Endothelial cell of umbilical vein (primary cell): Measurements from ENCODE around the gene CDK2. TPM values are rescaled to one million over a fixed set of nuclear protein-coding genes. Genes with fewer than 3 reads are reported as not detected.

ENCODE experiments used
- BruUV-seq: library from RNA; stranded (reverse); fragments of 400-500 nt; replicated peaks from 2 replicates; lab custom pipeline; 2021; lab: Mats Ljungman, UMichigan
- CTCF ChIA-PET: fragments of 300-600, 350-600 bp; sonication (Branson Sonifier 250); formaldehyde crosslinking; loops from one replicate; lab custom pipeline; 2021; ENCODE audit warnings: antibody characterized with exemption, inconsistent platforms; lab: Charles Lee
- POLR2A ChIA-PET: fragments of 300-600, 350-600 bp; sonication (Branson Sonifier 250); formaldehyde crosslinking; loops from one replicate; lab custom pipeline; 2021; ENCODE audit warnings: antibody characterized with exemption, inconsistent platforms; lab: Charles Lee
- DNase-seq: peaks from one replicate; pipeline ENCODE4 v3.0.0-alpha.2; 2011; ENCODE audit warnings: low read depth, low spot score
- FAIRE-seq: peaks from 2 replicates; lab custom pipeline; 2011; peaks lifted over from hg19 to GRCh38; lab: Jason Lieb, UNC
- H2AFZ ChIP-seq: 2 replicates; pipeline ENCODE4 v1.6.0; 2012; ENCODE audit warnings: low read depth, low read length, control low read depth, inconsistent platforms
- H3K27ac ChIP-seq: 2 replicates; pipeline ENCODE4 v1.5.1; 2011; ENCODE audit warnings: low read depth, mild to moderate bottlenecking, control low read depth, low read length, moderate library complexity; ENCODE audit not compliant: insufficient read depth
- H3K27me3 ChIP-seq, 2 experiments: 2 replicates each; pipeline versions ENCODE4 v1.6.0 to v1.6.1; 2011; ENCODE audit warnings: low read length in 2 of 2, mixed read lengths in 1 of 2; ENCODE audit not compliant: control insufficient read depth in 2 of 2, insufficient read depth in 2 of 2
- H3K36me3 ChIP-seq, 2 experiments: 2 replicates in 1 of 2; 3 replicates in 1 of 2; pipeline ENCODE4 v1.5.1; 2011; ENCODE audit warnings: low read length in 2 of 2, mild to moderate bottlenecking in 1 of 2, moderate library complexity in 1 of 2; ENCODE audit not compliant: control insufficient read depth in 2 of 2, insufficient read depth in 2 of 2; ENCODE audit errors: extremely low read depth in 1 of 2
- H3K4me1 ChIP-seq: 3 replicates; pipeline ENCODE4 v1.5.1; 2011; ENCODE audit warnings: mild to moderate bottlenecking, low read length; ENCODE audit not compliant: control insufficient read depth, insufficient read depth; ENCODE audit errors: extremely low read depth
- H3K4me2 ChIP-seq: 2 replicates; pipeline ENCODE4 v1.6.1; 2011; ENCODE audit warnings: low read length, control low read depth, mixed read lengths; ENCODE audit not compliant: insufficient read depth
- H3K4me3 ChIP-seq, 3 experiments: fragments of 200-600 bp in 1 of 3; sonication (generic), shearing (Covaris generic) in 1 of 3; replicated peaks in 1 of 3; 2 replicates each; pipeline ENCODE4 v1.5.1; 2011 to 2016; ENCODE audit warnings: control low read depth in 3 of 3, low read length in 3 of 3, mild to moderate bottlenecking in 2 of 3, inconsistent platforms in 1 of 3, low read depth in 1 of 3, moderate library complexity in 1 of 3; ENCODE audit not compliant: insufficient read depth in 1 of 3
- H3K79me2 ChIP-seq: 2 replicates; pipeline ENCODE4 v1.6.0; 2012; ENCODE audit warnings: low read length, inconsistent platforms; ENCODE audit not compliant: control insufficient read depth, insufficient read depth
- H3K9ac ChIP-seq: replicated peaks from 2 replicates; pipeline ENCODE3; 2011; ENCODE audit warnings: low read length, control low read depth; ENCODE audit not compliant: insufficient read depth; ENCODE audit errors: extremely low read depth
- H3K9me1 ChIP-seq: replicated peaks from 3 replicates; pipeline ENCODE4 v1.6.0; 2011; ENCODE audit warnings: mild to moderate bottlenecking, low read length; ENCODE audit not compliant: control insufficient read depth, insufficient read depth; ENCODE audit errors: extremely low read depth
- H3K9me3 ChIP-seq: replicated peaks from 2 replicates; pipeline ENCODE4 v1.5.1; 2012; ENCODE audit warnings: low read length, inconsistent platforms; ENCODE audit not compliant: control insufficient read depth, insufficient read depth
- H4K20me1 ChIP-seq: replicated peaks from 2 replicates; pipeline ENCODE3; 2011; ENCODE audit warnings: mild to moderate bottlenecking, low read length; ENCODE audit not compliant: control insufficient read depth, insufficient read depth; ENCODE audit errors: extremely low read depth
- CTCF ChIP-seq, 2 donors: IDR thresholded peaks; 1 replicate in 1 of 2; 2 replicates in 1 of 2; pipeline ENCODE4 v1.5.1; 2011; ENCODE audit warnings: low read length in 2 of 2, mild to moderate bottlenecking in 2 of 2, moderate library complexity in 2 of 2, control low read depth in 1 of 2, inconsistent platforms in 1 of 2, low read depth in 1 of 2; ENCODE audit not compliant: insufficient read depth in 1 of 2; ENCODE audit errors: extremely low read depth in 1 of 2
- EZH2 ChIP-seq: IDR thresholded peaks from 2 replicates; pipeline ENCODE4 v1.6.1; 2012; ENCODE audit warnings: borderline replicate concordance, low read depth, mild to moderate bottlenecking, moderate library complexity, low read length, inconsistent platforms; ENCODE audit not compliant: severe bottlenecking
- MAX ChIP-seq: IDR thresholded peaks from 2 replicates; pipeline ENCODE4 v1.6.1; 2011; ENCODE audit not compliant: insufficient read depth, insufficient read length
- POLR2A ChIP-seq: IDR thresholded peaks from 2 replicates; pipeline ENCODE4 v1.6.1; 2012; ENCODE audit warnings: low read depth, mild to moderate bottlenecking, control low read depth, low read length
- POLR2AphosphoS5 ChIP-seq: IDR thresholded peaks from 2 replicates; pipeline ENCODE4 v1.6.1; 2012; ENCODE audit warnings: low read depth, mild to moderate bottlenecking, control low read depth, low read length, moderate library complexity; ENCODE audit not compliant: insufficient read depth
- dilution Hi-C: fragments of 300-500 bp; cut with MboI; formaldehyde crosslinking; loops from one replicate; pipeline ENCODE4 v1.15.0; 2019; ENCODE audit warnings: low sequenced_read_pairs; ENCODE audit not compliant: extremely low pct_ligation_motif_present
- intact Hi-C: fragments of 100-400 bp; cut with micrococcal nuclease; formaldehyde crosslinking; loops from one replicate; pipeline ENCODE4 v1.10.0; 2022
- polyA plus RNA-seq, 4 experiments: library from polyadenylated mRNA; depleted of rRNA in 3 of 4; stranded (reverse) in 3 of 4; unstranded in 1 of 4; fragments of >200 nt; gene quantifications; 2 replicates each; pipeline versions ENCODE4 v1.2.1 to v1.2.3, GENCODE V29; 2011 to 2012; ENCODE audit warnings: missing spikeins in 1 of 4
- total RNA-seq: library from RNA; stranded (reverse); gene quantifications from 2 replicates; pipeline ENCODE4 v1.2.3, GENCODE V29; 2021

CDK2 gene
- total and polyA plus RNA-seq, 2 donors (not counting 3 experiments of a cell fraction or from before 2014, with no cell fraction given), result 46.7 to 69.8 TPM

- no peak overlapping the region for H3K4me2 ChIP-seq
These were observed 27.7 kb upstream of the CDK2 start for GRCh38 chr12:55938826-55939501.

More at GRCh38 chr12:55938826-55939501, 27.7 kb upstream of the CDK2 start:
- Histone ChIP-seq H3K4me3 (no peak overlapping the region), H4K20me1 (no peaks in the 10 kb centered on the region), H3K9me3 (no peaks in the 10 kb centered on the region), H3K79me2 (no peaks in the 10 kb centered on the region), H3K27ac (no peak overlapping the region), H3K36me3 (peaks cover 2 to 8% of the 10 kb centered on the region in 2 experiments), H3K4me1 (no peaks in the 10 kb centered on the region), H2AFZ (no peak overlapping the region), H3K9me1 (no peaks in the 10 kb centered on the region), H3K9ac (no peak overlapping the region), H3K27me3 (no peaks in the 10 kb centered on the region)
- dilution Hi-C loops (no loop called here), intact Hi-C loops (no loop called here)
- ChIA-PET POLR2A (no interaction called here), CTCF (interaction anchor here (0.6 to 3.3 kb wide), 16 partner anchors 8 to 200 kb away, joined by 3 to 66 read pairs (median 8); partner anchors contain the start of genes DGKA, DNAJC14, ORMDL2 and SARNP)
- TF ChIP-seq MAX (no peak), EZH2 (no peak), POLR2A (no peak), POLR2AphosphoS5 (no peak), CTCF (IDR thresholded peaks at IDR 0.05; ENCODE audit: extremely low read depth in 1 of 2, insufficient read depth in 1 of 2, low read depth in 1 of 2, low read length in 2 of 2) (no peak)
- FAIRE-seq (no peak), DNase-seq (no peak)
- no TSS peak for BruUV-seq
